WTC11 (cell line): ENCODE data around the gene MAP3K2.

Source experiments
- CREM ChIP-seq: sonication (generic); formaldehyde crosslinking; IDR thresholded peaks from 2 replicates; pipeline ENCODE4 v1.8.1; 2022; ENCODE audit warnings: mild to moderate bottlenecking, missing genetic modification reagents, moderate library complexity
- JUN ChIP-seq: sonication (generic); formaldehyde crosslinking; IDR thresholded peaks from 2 replicates; pipeline ENCODE4 v1.8.0; 2023; ENCODE audit warnings: mild to moderate bottlenecking, missing genetic modification reagents
- MYBL2 ChIP-seq: sonication (generic); formaldehyde crosslinking; IDR thresholded peaks from 2 replicates; pipeline ENCODE4 v1.8.1; 2023; ENCODE audit warnings: mild to moderate bottlenecking, moderate library complexity, missing genetic modification reagents
- SMAD4 ChIP-seq: sonication (generic); formaldehyde crosslinking; IDR thresholded peaks from 2 replicates; pipeline ENCODE4 v1.8.0; 2022; ENCODE audit warnings: mild to moderate bottlenecking, missing genetic modification reagents
- TEAD4 ChIP-seq: sonication (generic); formaldehyde crosslinking; IDR thresholded peaks from 2 replicates; pipeline ENCODE4 v1.8.0; 2022; ENCODE audit warnings: mild to moderate bottlenecking, missing genetic modification reagents
- TF ChIP-seq, protein P1 (sequence below): sonication (generic); formaldehyde crosslinking; IDR thresholded peaks from 2 replicates; pipeline ENCODE4 v1.8.0; 2022; ENCODE audit warnings: mild to moderate bottlenecking, missing genetic modification reagents
- TF ChIP-seq, protein P2 (sequence below): fragments of 200-600 bp; IDR thresholded peaks from 2 replicates; pipeline ENCODE4 v1.8.0; 2022; ENCODE audit warnings: antibody characterized with exemption
- TF ChIP-seq, protein P3 (sequence below): fragments of 250-450 bp; sonication (Bioruptor Pico); conservative IDR thresholded peaks from 2 replicates; pipeline ENCODE4 v1.9.0; 2021; ENCODE audit warnings: mild to moderate bottlenecking
- TF ChIP-seq, protein P4 (sequence below): sonication (generic); formaldehyde crosslinking; IDR thresholded peaks from 2 replicates; pipeline ENCODE4 v1.8.1; 2022; ENCODE audit warnings: missing genetic modification reagents, borderline replicate concordance

DNA sequence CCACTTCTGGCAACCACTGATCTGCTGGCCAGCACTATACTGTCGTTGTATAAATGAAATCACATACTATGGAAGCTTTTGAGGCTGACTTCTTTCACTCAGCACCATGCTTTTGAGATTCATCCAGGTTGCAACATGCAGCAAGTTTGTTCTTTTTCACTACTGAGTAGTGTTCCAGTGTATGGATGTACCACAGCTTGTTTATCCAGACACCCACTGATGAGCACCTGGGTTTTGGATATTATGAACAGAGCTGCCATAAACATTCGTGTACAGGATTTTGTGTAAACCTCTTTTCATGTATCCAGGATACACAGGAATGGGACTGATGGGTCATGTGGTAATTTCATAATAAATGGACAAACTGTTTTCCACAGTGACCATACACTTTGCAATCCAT lies 104.5 kb downstream of the MAP3K2 start:
- TF ChIP-seq, protein P1, sequence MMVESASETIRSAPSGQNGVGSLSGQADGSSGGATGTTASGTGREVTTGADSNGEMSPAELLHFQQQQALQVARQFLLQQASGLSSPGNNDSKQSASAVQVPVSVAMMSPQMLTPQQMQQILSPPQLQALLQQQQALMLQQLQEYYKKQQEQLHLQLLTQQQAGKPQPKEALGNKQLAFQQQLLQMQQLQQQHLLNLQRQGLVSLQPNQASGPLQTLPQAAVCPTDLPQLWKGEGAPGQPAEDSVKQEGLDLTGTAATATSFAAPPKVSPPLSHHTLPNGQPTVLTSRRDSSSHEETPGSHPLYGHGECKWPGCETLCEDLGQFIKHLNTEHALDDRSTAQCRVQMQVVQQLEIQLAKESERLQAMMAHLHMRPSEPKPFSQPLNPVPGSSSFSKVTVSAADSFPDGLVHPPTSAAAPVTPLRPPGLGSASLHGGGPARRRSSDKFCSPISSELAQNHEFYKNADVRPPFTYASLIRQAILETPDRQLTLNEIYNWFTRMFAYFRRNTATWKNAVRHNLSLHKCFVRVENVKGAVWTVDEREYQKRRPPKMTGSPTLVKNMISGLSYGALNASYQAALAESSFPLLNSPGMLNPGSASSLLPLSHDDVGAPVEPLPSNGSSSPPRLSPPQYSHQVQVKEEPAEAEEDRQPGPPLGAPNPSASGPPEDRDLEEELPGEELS (CRISPR knock-in tag) = no peak
- TF ChIP-seq TEAD4 (CRISPR knock-in tag) (no peak), SMAD4 (no peak), MYBL2 (no peak), JUN (CRISPR knock-in tag) (no peak), CREM (CRISPR knock-in tag) (no peak)
- TF ChIP-seq, protein P2, sequence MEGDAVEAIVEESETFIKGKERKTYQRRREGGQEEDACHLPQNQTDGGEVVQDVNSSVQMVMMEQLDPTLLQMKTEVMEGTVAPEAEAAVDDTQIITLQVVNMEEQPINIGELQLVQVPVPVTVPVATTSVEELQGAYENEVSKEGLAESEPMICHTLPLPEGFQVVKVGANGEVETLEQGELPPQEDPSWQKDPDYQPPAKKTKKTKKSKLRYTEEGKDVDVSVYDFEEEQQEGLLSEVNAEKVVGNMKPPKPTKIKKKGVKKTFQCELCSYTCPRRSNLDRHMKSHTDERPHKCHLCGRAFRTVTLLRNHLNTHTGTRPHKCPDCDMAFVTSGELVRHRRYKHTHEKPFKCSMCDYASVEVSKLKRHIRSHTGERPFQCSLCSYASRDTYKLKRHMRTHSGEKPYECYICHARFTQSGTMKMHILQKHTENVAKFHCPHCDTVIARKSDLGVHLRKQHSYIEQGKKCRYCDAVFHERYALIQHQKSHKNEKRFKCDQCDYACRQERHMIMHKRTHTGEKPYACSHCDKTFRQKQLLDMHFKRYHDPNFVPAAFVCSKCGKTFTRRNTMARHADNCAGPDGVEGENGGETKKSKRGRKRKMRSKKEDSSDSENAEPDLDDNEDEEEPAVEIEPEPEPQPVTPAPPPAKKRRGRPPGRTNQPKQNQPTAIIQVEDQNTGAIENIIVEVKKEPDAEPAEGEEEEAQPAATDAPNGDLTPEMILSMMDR = no peak
- TF ChIP-seq, protein P3, sequence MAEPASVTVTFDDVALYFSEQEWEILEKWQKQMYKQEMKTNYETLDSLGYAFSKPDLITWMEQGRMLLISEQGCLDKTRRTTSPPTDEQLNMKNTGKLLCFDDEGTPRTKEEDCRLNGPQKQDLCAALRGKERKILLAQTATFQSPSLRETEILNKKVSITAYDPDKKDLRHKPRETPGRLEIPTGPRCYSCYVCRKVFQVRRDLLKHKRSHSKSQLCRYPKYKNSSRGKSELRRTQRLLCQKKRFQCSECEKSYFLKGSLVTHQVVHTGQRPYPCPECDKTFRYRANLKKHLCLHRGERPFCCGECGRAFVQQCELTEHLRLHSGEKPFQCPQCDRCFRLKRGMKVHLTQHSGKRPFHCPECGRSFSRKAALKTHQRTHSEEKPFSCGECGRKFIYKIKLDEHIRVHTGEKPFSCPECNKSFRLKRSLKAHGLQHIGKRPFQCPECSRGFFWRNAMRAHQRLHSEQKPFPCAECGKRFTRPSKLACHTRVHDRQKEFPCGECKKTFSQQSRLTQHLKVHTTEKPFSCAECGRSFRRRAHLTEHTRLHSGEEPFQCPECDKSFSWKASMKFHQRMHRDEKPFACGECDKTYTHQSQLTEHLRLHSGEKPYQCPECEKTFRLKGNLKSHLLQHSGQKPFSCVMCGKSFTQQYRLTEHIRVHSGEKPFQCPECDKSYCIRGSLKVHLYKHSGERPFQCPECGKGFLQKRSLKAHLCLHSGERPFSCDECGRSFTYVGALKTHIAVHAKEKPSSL (CRISPR knock-in tag) = no peak
- TF ChIP-seq, protein P4, sequence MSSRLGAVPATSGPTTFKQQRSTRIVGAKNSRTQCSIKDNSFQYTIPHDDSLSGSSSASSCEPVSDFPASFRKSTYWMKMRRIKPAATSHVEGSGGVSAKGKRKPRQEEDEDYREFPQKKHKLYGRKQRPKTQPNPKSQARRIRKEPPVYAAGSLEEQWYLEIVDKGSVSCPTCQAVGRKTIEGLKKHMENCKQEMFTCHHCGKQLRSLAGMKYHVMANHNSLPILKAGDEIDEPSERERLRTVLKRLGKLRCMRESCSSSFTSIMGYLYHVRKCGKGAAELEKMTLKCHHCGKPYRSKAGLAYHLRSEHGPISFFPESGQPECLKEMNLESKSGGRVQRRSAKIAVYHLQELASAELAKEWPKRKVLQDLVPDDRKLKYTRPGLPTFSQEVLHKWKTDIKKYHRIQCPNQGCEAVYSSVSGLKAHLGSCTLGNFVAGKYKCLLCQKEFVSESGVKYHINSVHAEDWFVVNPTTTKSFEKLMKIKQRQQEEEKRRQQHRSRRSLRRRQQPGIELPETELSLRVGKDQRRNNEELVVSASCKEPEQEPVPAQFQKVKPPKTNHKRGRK (CRISPR knock-in tag) = no peak
